ENCODE data around the gene NLGN4X.

DNA sequence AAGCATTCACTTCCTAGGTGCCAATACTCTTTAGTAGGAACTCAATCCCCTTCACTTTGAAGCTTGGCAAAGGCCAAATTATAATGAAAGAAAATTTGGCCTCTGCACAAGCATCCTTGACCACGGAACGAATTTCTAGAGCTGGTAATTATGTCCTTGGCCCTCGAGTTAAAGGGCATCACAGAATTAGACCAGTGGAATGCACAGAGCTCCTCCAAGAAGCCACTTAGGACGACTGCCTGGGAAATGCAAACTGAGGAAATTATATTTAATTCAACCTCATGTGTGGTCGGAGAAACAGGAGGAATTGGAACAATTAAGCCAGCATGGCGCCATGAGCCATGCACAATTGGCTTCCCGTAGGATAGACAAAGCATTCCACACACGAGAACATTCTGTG is 59.3 kb downstream of the NLGN4X start:
- TF ChIP-seq CTCF (IDR thresholded peaks at IDR 0.05) (no peak), POLR2A (IDR thresholded peaks at IDR 0.05) (no peak)

Measured in uterus (tissue), 2 donors.